HG03460 (cell line): ENCODE measurements around the gene MRPL40.
"Not testable (repeated sequence)": the region's sequence is repeated elsewhere in the genome, so short reads cannot be mapped to it uniquely, and the experiment has no call there.

Experiments
- ATAC-seq: cut with Tn5 transposase; IDR thresholded peaks from one replicate; pipeline ENCODE4 v1.9.1; 2021; ENCODE audit not compliant: unreplicated experiment

Gene MRPL40

DNA sequence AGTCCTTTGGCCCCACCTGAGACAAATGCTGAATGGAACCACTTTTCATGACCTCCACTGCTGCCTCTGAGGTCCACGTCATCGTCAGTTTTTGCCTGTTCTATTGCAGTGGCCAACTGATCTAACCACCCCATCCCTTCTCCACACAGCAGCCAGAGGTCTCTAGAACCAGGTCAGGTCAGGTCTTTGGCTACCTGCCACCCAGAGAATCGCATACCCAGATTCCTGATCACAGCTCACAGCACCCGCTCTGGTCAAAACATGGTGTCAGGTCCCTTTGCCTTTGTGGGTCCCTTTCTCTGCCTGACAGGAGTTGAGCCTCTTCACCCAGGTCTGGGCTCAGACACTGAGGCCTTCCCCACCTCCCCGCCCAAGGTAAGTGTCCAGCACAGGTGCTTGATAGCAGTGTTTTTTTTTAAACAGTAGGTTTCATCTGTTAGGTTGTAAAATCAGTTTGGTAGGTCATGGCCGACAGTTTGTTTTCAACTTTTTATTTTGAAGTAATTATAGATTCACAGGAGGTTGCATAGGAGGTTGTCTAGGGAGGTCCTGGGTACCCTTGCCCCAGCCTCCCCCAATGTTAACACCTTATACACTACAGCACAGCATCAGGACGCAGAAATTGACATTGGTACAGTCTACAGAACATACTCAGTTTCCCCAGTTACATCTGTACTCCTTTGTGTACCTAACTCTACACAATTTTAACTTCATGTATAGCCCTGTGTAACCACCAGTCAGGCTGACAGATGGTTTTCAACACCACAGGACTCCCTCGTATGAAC, 8.3 kb downstream of the MRPL40 start:
- no peak for ATAC-seq

DNA sequence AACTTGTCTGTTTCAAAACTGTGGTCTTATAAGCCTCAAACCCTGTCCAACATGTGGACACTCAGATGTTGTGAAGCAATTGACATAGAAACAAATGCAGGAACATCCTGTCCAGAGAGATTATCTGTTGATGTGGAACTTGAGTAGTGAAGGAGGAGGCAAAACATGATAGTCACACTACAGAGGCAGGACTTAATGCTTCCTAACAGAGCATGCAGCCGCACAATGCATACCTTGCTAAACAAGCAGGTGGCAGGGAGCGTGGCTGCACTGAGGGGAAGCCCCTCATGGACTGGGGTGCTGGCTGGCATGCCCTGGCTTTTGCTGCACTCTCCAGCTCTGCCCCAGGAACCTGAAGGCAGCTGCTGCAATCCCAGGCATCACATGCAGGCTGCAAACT, 9.8 kb downstream of the MRPL40 start:
- ATAC-seq = no peak

DNA sequence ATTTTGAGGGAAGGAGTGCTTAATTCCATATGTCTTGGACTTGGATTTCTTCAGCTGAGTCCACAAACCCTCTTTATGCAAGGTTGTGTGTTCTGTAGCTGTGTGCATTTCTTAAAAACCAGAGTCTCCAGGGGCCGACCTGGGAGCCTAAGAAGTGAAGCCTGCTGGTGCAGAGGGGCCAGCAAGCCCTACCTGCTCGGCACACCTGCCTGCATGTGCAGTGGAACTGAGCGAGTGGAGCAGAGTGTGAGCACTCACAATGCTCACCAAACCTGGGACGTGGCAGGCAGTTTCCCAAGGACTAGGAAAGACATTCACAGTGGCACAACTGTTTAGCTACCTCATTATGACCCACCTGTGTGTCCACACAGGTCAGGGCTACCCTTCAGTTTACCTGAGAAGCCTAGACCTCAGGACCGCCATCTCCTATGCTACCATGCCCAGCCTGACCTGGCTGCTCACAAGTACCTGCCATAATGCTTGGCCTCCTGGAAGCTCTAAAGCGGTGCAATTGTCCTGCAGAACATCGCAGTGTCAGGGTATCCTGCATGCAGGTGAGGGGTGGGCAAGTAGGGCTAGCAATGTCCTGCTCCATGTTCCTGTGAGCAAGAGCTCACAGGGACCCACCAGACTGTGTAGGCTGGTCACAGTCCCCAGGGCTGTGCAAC, 11.3 kb downstream of the MRPL40 start:
- ATAC-seq = no peak

- ATAC-seq = not testable (repeated sequence)
Measured at GRCh38 chr22:19445279-19445982, 13.1 kb downstream of the MRPL40 start.

DNA sequence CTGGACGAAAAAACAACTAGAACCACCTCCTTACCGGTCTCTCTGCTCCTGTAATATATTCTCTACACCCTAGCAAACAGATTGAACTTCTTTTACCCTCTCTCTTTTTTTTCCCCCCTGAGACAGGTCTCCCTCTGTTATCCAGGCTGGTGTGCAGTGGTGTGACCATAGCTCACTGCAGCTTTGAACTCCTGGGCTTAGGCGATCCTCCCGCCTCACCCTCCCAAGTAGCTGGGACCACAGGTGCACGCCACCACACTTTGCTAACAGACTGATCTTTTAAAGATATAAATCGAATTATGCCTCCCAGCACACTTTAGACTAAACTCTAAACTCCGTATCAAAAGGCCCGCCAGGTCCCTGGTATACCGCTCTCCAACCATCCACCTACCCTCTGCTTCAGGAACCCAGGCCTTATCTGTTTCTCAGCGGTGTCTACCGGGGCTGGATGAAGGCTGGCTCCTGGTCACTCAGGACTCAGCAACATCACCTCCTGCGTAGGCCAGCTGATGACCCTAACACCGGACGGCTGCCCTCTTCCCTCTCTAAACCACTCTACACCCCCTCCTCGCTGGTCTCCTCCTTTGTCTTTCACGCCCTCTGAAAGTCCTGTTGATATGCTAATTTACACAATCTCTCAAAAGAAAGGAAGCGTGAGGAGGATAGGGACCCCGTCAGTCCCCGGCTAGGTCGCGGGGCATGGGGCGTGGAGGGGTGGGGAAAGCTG, 14.4 kb downstream of the MRPL40 start:
- ATAC-seq = peak; percentile 6

DNA sequence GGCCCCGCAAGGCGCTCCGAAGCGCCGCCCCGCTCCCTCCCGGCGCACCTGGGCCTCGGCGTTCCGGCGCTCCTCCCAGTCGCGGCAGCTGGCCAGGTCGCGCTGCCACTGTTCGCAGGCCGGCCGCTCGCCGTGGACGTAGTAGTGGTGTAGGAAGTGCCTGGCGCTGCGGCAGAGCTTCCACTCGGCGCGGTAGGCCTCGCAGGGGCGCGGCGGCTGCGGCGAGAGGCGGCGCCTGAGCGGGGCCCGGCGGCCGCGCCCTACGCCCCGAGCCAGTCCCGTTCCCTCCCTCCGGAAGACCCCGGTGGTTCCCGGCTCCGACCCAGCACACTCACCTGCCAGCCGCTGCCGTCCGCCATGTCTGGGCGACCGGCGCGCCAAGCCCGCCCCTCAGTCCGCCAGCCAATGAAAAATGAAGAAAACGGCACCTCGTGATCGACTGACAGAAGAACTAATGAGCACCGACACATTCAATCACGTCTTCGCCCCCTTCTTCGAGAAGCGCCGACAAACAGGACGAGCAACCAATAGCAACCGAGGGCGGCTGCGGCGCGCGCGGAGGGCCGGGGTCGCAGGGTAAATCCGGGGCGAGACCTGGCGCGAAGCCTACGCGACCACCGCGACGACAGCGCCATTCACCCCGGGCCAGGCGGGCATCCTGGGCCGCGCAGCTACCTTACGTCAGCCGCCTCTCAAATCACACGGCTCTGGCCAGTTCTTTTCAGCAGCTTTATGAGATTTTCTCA, 15.2 kb downstream of the MRPL40 start, which contains the start of gene C22orf39:
C22orf39 (minus strand) TSS at position 382 of the 746 bp plus-strand sequence; CDS start at position 359, 23 bp downstream.
- ATAC-seq = peak; percentile 74

DNA sequence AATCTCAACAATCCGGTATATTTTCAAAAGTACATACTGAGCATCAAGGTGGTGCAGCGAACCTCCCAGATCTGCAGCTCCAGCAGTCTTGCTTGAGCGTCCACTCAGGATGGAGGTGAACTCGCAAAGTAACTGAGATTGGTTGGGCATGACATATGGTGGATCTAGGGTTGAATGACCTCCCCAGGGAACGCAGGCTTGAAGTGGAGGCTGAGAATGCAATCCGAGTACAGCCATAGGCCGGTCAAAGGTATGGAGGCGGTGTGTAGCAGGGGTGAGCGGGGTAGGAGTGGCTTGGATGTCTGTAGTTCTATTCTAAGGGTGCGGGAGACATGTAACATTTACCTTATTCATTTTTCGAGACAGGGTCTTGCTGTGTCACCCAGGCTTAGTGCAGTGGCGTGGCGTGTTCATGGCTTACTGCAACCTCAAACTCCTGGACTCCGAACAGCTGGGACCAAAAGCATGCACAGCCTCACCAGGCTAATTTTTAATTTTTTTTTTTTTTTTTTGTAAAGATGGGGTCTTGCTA, 15.8 kb downstream of the MRPL40 start:
- peak; percentile 40 for ATAC-seq

DNA sequence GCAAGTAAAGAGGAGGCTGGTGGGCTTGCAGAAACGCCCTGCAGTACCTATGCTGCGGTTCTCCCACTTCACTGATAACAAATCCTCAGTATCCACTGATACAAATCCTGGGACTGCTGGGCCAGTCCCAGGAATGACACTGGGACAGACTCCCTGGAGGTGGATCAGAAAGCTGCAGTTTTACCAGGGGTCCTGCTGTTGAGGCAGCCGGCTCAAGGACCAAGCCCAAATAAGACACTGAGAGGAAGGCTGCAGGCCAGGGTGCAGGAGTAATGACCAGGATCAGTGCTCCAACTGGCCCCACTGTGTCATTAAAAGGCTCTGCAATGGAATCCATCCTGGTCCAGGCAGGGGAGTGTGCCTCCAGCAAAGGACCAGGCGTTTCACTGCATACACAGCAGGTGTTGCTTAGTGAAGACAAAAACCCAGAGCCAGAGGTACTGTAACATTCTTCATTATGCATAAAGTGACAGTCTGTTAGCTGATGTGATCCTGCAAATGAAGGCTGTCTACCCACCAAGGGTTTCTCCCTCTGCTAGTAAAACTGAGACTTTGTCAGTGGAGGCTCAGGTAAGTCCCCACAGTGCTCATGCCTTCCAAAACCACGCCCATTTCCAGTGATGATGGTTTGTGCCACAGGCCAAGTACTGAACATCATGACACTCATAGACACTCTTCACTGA, 16.5 kb downstream of the MRPL40 start:
- ATAC-seq = no peak

DNA sequence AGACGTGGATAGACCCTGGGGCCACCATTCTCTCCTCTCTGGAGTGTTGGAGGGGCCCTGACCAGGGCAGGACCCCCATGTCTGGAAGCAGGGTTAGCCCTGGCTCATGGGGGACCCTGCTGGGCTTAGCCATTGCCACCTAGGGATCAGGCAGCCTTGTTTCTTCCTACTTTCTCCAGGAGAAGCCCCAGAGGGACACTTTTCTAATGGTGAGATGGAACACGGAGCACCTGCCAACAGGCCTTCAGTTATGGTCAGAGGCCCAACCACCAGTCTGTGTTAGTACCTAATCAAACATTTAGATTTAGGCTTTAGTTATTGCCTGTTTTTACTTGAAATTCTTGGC, 17.1 kb downstream of the MRPL40 start:
- no peak for ATAC-seq

GRCh38 chr22:19450363-19451175, 18.2 kb downstream of the MRPL40 start:
- no peak for ATAC-seq

GRCh38 chr22:19451570-19451969, 19.2 kb downstream of the MRPL40 start:
- ATAC-seq = no peak

- ATAC-seq = no peak
Measured at GRCh38 chr22:19453718-19454117, 21.4 kb downstream of the MRPL40 start.

- no peak for ATAC-seq
Measured at GRCh38 chr22:19454156-19454555, 21.8 kb downstream of the MRPL40 start.

DNA sequence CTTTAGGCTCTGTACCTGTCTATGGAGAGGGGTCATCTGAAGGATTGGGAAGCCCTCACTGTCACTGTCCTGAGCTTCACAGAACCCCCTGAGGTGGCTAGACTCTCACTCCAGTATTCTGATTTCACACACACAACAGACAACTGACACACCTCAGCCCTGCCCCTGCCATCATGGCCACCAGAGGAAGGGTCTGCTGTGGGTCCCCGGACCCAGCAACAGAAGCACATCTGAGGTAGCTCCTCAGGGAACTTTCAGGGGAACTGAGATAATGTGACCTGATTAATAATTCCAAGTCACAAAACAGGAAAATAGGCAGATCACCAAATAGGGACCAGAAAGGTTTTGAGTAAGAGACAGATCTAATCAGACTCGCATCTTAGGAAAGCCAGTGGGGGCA, 22.7 kb downstream of the MRPL40 start:
- no peak for ATAC-seq

DNA sequence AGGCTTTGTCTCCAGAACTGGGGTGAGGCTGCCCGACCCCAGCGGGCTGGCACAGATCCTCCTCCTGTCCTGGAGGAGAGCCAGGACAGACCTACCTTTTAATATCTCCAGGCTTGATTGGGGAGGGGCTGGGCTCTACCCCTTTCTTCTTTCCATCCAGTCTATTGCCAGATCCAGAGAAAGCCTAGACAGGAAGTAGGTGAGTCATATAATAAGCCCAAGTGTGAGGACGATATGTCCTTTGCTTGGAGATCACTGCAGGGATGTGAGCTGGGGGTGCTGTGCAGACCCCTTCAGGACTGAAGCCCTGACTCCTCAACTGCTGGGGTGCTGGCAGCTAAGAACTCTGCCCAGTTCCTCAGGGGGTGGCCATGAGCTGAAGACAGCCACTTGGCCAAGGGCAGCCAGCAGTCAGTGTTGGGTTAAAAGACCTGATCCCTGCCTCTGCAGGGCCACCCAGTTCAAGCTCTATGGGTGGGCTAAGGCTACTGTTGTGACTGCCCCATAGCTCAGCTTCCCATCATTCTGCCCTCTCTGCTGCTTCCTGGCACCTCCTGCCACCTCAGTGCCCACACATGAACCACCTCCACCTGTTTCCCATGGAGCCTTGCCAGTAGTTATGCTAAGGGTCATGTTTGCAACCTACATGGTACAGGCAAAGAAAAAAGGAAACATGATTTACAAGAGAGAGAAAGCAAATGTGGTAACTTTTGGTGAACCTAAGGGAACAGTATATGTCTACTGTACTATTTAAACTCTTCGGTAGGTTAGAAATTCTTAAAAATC, 23.4 kb downstream of the MRPL40 start:
- ATAC-seq = no peak

DNA sequence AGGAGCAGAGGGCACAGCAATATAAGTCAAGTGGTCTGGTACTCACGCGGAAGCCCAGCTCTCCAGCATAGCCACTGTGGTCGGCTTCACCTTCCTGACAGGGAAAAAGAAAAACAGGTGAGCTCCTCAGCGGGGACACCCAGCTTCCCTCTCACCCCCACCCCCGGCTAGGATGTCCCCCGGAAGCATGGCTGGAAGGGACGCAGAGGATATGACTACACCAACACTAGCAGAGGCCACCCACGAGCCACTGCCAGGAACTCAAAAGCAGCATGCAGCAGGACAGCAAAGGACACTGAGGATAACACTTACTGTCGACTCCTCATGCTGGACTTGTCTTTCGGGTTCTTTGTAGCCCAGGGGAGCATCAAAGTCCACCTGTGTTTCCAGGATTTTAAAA, 24.2 kb downstream of the MRPL40 start:
- ATAC-seq = no peak

DNA sequence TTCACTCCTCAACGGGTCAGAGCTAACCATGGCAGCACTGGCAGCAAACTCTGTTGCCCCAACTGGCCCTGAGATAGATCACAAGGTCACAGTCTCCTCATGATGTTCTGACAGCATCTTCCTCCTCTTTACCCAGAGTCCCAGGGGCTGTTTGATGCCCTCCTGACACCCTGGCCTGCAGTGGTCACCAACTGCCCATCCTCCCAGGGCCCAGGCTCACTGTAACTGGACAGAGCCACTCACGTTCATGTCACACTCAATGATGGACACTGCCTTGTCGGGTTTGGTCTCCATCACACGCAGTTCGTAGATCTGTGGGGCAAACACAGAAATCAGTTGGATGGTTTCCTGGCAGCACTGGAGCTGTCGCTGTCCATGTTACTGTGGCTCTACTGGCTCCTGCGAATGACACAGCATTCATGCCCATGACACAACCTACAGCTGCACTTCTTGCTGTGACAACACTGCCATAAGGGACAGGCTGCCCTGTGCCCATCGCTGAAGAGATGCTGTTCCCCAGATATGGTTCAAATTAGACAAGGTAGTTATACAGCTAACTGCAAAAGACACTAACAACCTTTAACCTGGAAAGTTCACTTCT, 25.6 kb downstream of the MRPL40 start:
- no peak for ATAC-seq

- ATAC-seq = no peak
Measured at GRCh38 chr22:19460036-19460435, 27.7 kb downstream of the MRPL40 start.
